Adrenal gland (tissue), 12 donors: ENCODE data around the gene POLD2. TPM values are rescaled to one million over a fixed set of nuclear protein-coding genes. Genes with fewer than 3 reads are reported as not detected.

Source experiments
- DNase-seq, 7 donors: peaks; one replicate each; pipeline ENCODE4 v3.0.0-alpha.2; 2019 to 2020
- H3K27ac ChIP-seq, 5 donors: fragments of 200-600 bp; sonication (generic) in 4 of 5; 1 replicate in 3 of 5; 2 replicates in 2 of 5; pipeline versions ENCODE4 v1.5.1 to v1.8.0; 2016 to 2020; ENCODE audit warnings: mild to moderate bottlenecking in 1 of 5
- H3K27me3 ChIP-seq: fragments of 200-600 bp; 2 replicates; pipeline ENCODE4 v1.8.0; 2021
- H3K36me3 ChIP-seq, 2 donors: fragments of 200-600 bp; replicated peaks in 1 of 2; 1 replicate in 1 of 2; 2 replicates in 1 of 2; pipeline versions ENCODE4 v1.5.1 to v1.8.0; 2018 to 2022
- H3K4me1 ChIP-seq, 2 donors: fragments of 200-600 bp; replicated peaks in 1 of 2; 1 replicate in 1 of 2; 2 replicates in 1 of 2; pipeline versions ENCODE4 v1.5.1 to v1.8.0; 2018 to 2021
- H3K4me3 ChIP-seq, 4 donors: fragments of 200-600 bp; sonication (generic) in 3 of 4; one replicate each; pipeline ENCODE4 v1.5.1; 2016 to 2018
- H3K9me3 ChIP-seq, 3 donors: fragments of 200-600 bp; sonication (generic) in 1 of 3; replicated peaks in 1 of 3; 1 replicate in 2 of 3; 2 replicates in 1 of 3; pipeline versions ENCODE4 v1.5.1 to v1.8.0; 2016 to 2021
- CTCF ChIP-seq, 6 experiments: fragments of 450-650 bp in 4 of 6; fragments of 200-600 bp in 2 of 6; sonication (generic) in 1 of 6; IDR thresholded peaks; 1 replicate in 5 of 6; 2 replicates in 1 of 6; pipeline versions ENCODE4 v1.5.1 to v1.8.0; 2016 to 2021; ENCODE audit warnings: antibody characterized with exemption in 6 of 6, mild to moderate bottlenecking in 2 of 6, moderate library complexity in 1 of 6
- POLR2A ChIP-seq, 2 donors: fragments of 450-650 bp; IDR thresholded peaks; one replicate each; pipeline ENCODE4 v1.6.1; 2017; ENCODE audit warnings: antibody characterized with exemption in 2 of 2, mild to moderate bottlenecking in 2 of 2, moderate library complexity in 1 of 2
- WGBS, 4 donors: extraction: QIAGEN DNeasy Blood & Tissue Kit in 2 of 4; methylation state at CpG; one replicate each; pipeline versions ENCODE4 v1.1.5 to v1.1.7; 2013 to 2017; 5-methylcytosine and 5-hydroxymethylcytosine counted together
- intact Hi-C, 2 donors: fragments of 100-400 bp; cut with DNase I; formaldehyde crosslinking; loops; one replicate each; pipeline versions ENCODE4 v1.14.1 to v1.15.0; 2022 to 2023
- polyA plus RNA-seq, 3 donors: library from polyadenylated mRNA; stranded (reverse); fragments of 200-250 nt in 2 of 3; fragments of 350-450 nt in 1 of 3; fragmentation: Illumina TruSeq in 1 of 3; extraction: RNeasy Lipid Tissue Mini Kit (QIAGEN cat#74804) in 1 of 3; gene quantifications; one replicate each; pipeline ENCODE4 v1.2.3, GENCODE V29; 2013 to 2014
- total RNA-seq, 9 donors: library from RNA; depleted of rRNA in 4 of 9; stranded (reverse); fragments of >200 nt in 4 of 9; fragments of 120-200 nt in 1 of 9; fragmentation: NEBNext Ultra II Directional in 1 of 9; extraction: Animal tissue kit (Norgen Biotek cat#: 25700) in 1 of 9; gene quantifications; one replicate each; pipeline versions ENCODE4 v1.1.0 to v1.2.4, GENCODE V29; 2013 to 2023
- donor health status: healthy with polysubstance abuse.
- donor health status: Bipolar disorder and iron deficiency.
- donor health status: DM: yes; HTN: yes; CAD: no.
- donor health status: DM: no; HTN: no; CAD: no.
- donor health status: DM: no; HTN: no; CAD: no.
- donor health status: DM: yes; HTN: yes; CAD: no.

POLD2 gene
- total and polyA plus RNA-seq, 12 donors: 47.5 to 127 (median 78.1) TPM

GRCh38 chr7:44154703-44155102 lies 31.4 kb upstream of the POLD2 start:
- Histone ChIP-seq H3K36me3 (no peaks in the 10 kb centered on the region), H3K4me3 (no peak overlapping the region), H3K27me3 (no peaks in the 10 kb centered on the region), H3K9me3 (no peaks in the 10 kb centered on the region), H3K4me1 (no peaks in the 10 kb centered on the region), H3K27ac (no peak overlapping the region)
- WGBS, 4 donors: 70 to 92% (median 84%) methylated on average over 3 of the region's 3 CpGs
- intact Hi-C loops: no loop called here
- TF ChIP-seq CTCF (IDR thresholded peaks at IDR 0.05) (no peak), POLR2A (IDR thresholded peaks at IDR 0.05) (no peak)
- no peak for DNase-seq

- H3K36me3 ChIP-seq: no peaks in the 10 kb centered on the region
- TF ChIP-seq CTCF (IDR thresholded peaks at IDR 0.05): no peak
- no peak for TF ChIP-seq POLR2A (IDR thresholded peaks at IDR 0.05)
- H3K4me3 ChIP-seq: no peak overlapping the region
- no peak overlapping the region for H3K27ac ChIP-seq
- H3K9me3 ChIP-seq: no peaks in the 10 kb centered on the region
- DNase-seq: peak in 1 of 7 donors; percentile 5
- WGBS, 4 donors: 82 to 92% (median 87%) methylated on average over 4 to 5 of the region's 5 CpGs
- no peaks in the 10 kb centered on the region for H3K4me1 ChIP-seq
- intact Hi-C loops: no loop called here
- H3K27me3 ChIP-seq: no peaks in the 10 kb centered on the region
Observed at GRCh38 chr7:44153948-44154335, 30.6 kb upstream of the POLD2 start.

GRCh38 chr7:44152971-44153947 lies 29.9 kb upstream of the POLD2 start:
- WGBS, 4 donors: 83 to 90% (median 86%) methylated on average over 9 to 22 of the region's 22 CpGs
- H3K36me3 ChIP-seq: no peaks in the 10 kb centered on the region
- H3K4me1 ChIP-seq: no peaks in the 10 kb centered on the region
- intact Hi-C loops: no loop called here
- no peak for TF ChIP-seq POLR2A (IDR thresholded peaks at IDR 0.05)
- no peak for TF ChIP-seq CTCF (IDR thresholded peaks at IDR 0.05)
- H3K4me3 ChIP-seq: no peak overlapping the region
- H3K27ac ChIP-seq: no peak overlapping the region
- no peaks in the 10 kb centered on the region for H3K27me3 ChIP-seq
- H3K9me3 ChIP-seq: no peaks in the 10 kb centered on the region
- DNase-seq: peak in 1 of 7 donors; percentile 12

- Histone ChIP-seq H3K4me1 (no peaks in the 10 kb centered on the region), H3K27ac (no peak overlapping the region), H3K27me3 (no peaks in the 10 kb centered on the region), H3K9me3 (no peaks in the 10 kb centered on the region), H3K36me3 (no peaks in the 10 kb centered on the region), H3K4me3 (no peak overlapping the region)
- TF ChIP-seq CTCF (IDR thresholded peaks at IDR 0.05): no peak
- TF ChIP-seq POLR2A (IDR thresholded peaks at IDR 0.05): no peak
- intact Hi-C loops: no loop called here
- 92 to 97% (median 93%) methylated on average over 7 to 9 of the region's 9 CpGs for WGBS, 4 donors
- DNase-seq: peak in 1 of 7 donors; percentile 12
Observed at GRCh38 chr7:44151956-44152355, 28.6 kb upstream of the POLD2 start.
